HG02938 (cell line): ENCODE measurements around the gene SPTBN2.
"Not testable (repeated sequence)": the region's sequence is repeated elsewhere in the genome, so short reads cannot be mapped to it uniquely, and the experiment has no call there.

Experiments used
- ATAC-seq: cut with Tn5 transposase; IDR thresholded peaks from one replicate; pipeline ENCODE4 v1.9.1; 2021; ENCODE audit warnings: mild to moderate bottlenecking, moderate library complexity; ENCODE audit not compliant: unreplicated experiment

SPTBN2 gene

GRCh38 chr11:66725114-66725513 is 3.9 kb downstream of the SPTBN2 start:
- no peak for ATAC-seq

- not testable (repeated sequence) for ATAC-seq
These were observed 4.8 kb downstream of the SPTBN2 start for GRCh38 chr11:66724167-66724566.

GRCh38 chr11:66723693-66724092 is 5.3 kb downstream of the SPTBN2 start:
- no peak for ATAC-seq

- no peak for ATAC-seq
These were observed 6.0 kb downstream of the SPTBN2 start for GRCh38 chr11:66722745-66723651.

- no peak for ATAC-seq
These were observed 7.1 kb downstream of the SPTBN2 start for GRCh38 chr11:66721939-66722338.

- ATAC-seq: no peak
These were observed 8.0 kb downstream of the SPTBN2 start for GRCh38 chr11:66720899-66721470.

GRCh38 chr11:66720223-66720898 is 8.7 kb downstream of the SPTBN2 start:
- no peak for ATAC-seq

- ATAC-seq: no peak
These were observed 9.7 kb downstream of the SPTBN2 start for GRCh38 chr11:66719111-66719872.

- ATAC-seq: no peak
These were observed 10.6 kb downstream of the SPTBN2 start for GRCh38 chr11:66718320-66718971.

GRCh38 chr11:66717925-66718319 is 11.1 kb downstream of the SPTBN2 start:
- ATAC-seq: no peak

GRCh38 chr11:66716996-66717395 is 12.0 kb downstream of the SPTBN2 start:
- ATAC-seq: no peak

GRCh38 chr11:66715346-66716085 is 13.5 kb downstream of the SPTBN2 start:
- ATAC-seq: no peak

- ATAC-seq: no peak
These were observed 15.1 kb downstream of the SPTBN2 start for GRCh38 chr11:66713746-66714480.

- no peak for ATAC-seq
These were observed 18.6 kb downstream of the SPTBN2 start for GRCh38 chr11:66710384-66710930.

- no peak for ATAC-seq
These were observed 20.3 kb downstream of the SPTBN2 start for GRCh38 chr11:66708701-66709100.

GRCh38 chr11:66708094-66708493 is 20.9 kb downstream of the SPTBN2 start:
- no peak for ATAC-seq

- ATAC-seq: no peak
These were observed 21.5 kb downstream of the SPTBN2 start for GRCh38 chr11:66707486-66707885.

- no peak for ATAC-seq
These were observed 22.0 kb downstream of the SPTBN2 start for GRCh38 chr11:66706989-66707388.
